ENCODE data around the gene LAPTM4A. TPM values are rescaled to one million over a fixed set of nuclear protein-coding genes. Genes with fewer than 3 reads are reported as not detected.

Gene LAPTM4A
- total RNA-seq, 1 donor from 2014 or later = 141 TPM

DNA sequence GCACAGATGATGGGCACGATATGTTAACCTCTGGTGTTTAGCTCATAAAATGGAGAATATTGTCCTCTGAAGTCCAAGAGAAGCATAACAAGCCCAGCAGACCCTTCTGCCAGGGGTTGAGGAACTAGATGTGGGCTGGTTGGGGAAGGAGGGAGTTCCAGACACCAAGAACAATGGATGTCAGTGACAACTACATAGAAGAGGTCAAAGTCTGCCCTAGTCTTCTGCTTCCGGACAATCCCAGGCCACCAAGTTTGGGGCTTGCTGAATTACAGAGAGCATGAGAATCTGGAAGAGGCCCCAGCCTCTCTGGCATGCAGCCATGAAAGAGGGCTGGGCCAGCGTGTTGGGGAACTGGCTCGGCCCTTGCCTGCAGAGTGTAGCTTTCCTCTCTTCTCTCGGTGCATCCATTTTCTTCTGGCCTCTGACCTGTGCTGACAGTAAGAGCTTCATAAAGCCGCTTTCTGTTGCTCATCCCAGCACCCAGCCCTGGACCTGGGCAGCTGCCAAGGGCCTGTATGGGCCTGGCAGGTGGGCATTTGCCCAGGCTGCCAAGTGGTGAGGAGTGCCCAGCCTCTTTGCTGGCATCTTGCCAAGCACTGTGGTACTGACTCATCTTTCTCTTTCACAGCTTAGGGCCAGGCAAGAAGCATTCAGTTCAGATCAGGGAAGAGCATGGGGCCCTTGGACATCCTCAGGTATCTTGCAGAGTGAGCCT lies 14.6 kb upstream of the LAPTM4A start:
- DNase-seq (ENCODE audit: low read depth) = peak; percentile 49
- Histone ChIP-seq H3K36me3 (ENCODE audit: control insufficient read depth, insufficient read depth, low read length) (no peaks in the 10 kb centered on the region), H3K4me3 (ENCODE audit: low read depth, low read length) (no peak overlapping the region), H3K27me3 (ENCODE audit: control insufficient read depth, insufficient read depth, low read length) (no peaks in the 10 kb centered on the region)
- no peak for TF ChIP-seq CTCF (IDR thresholded peaks at IDR 0.05; ENCODE audit: insufficient read depth, low read length, poor library complexity, severe bottlenecking)

GRCh38 chr2:20064841-20065240 lies 13.4 kb upstream of the LAPTM4A start:
- TF ChIP-seq CTCF (IDR thresholded peaks at IDR 0.05; ENCODE audit: insufficient read depth, low read length, poor library complexity, severe bottlenecking) = no peak
- no peak overlapping the region for H3K4me3 ChIP-seq (ENCODE audit: low read depth, low read length)
- H3K27me3 ChIP-seq (ENCODE audit: control insufficient read depth, insufficient read depth, low read length) = no peaks in the 10 kb centered on the region
- H3K36me3 ChIP-seq (ENCODE audit: control insufficient read depth, insufficient read depth, low read length) = no peaks in the 10 kb centered on the region
- DNase-seq (ENCODE audit: low read depth) = no peak

DNA sequence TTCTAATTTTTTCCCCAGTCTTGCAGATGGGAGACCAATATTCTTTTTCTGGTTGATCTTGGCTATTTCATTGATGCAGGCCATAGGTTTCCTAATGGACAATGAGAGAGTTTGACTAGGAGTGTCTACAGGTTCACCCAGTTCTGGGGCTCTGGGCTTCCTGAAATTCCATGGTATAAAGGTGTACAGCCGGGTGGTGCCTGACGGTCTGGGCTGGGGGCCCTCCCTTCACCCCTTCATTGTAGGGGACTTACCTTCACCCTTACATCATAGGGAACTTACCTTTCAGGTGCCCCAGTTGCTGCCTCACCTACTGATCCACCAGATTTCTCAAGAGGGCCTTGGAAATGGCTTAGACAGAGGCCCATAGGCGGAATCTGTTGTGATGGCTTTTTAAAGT lies 13.0 kb upstream of the LAPTM4A start:
- H3K36me3 ChIP-seq (ENCODE audit: control insufficient read depth, insufficient read depth, low read length) = no peaks in the 10 kb centered on the region
- DNase-seq (ENCODE audit: low read depth) = no peak
- no peak overlapping the region for H3K4me3 ChIP-seq (ENCODE audit: low read depth, low read length)
- TF ChIP-seq CTCF (IDR thresholded peaks at IDR 0.05; ENCODE audit: insufficient read depth, low read length, poor library complexity, severe bottlenecking) = no peak
- no peaks in the 10 kb centered on the region for H3K27me3 ChIP-seq (ENCODE audit: control insufficient read depth, insufficient read depth, low read length)

DNA sequence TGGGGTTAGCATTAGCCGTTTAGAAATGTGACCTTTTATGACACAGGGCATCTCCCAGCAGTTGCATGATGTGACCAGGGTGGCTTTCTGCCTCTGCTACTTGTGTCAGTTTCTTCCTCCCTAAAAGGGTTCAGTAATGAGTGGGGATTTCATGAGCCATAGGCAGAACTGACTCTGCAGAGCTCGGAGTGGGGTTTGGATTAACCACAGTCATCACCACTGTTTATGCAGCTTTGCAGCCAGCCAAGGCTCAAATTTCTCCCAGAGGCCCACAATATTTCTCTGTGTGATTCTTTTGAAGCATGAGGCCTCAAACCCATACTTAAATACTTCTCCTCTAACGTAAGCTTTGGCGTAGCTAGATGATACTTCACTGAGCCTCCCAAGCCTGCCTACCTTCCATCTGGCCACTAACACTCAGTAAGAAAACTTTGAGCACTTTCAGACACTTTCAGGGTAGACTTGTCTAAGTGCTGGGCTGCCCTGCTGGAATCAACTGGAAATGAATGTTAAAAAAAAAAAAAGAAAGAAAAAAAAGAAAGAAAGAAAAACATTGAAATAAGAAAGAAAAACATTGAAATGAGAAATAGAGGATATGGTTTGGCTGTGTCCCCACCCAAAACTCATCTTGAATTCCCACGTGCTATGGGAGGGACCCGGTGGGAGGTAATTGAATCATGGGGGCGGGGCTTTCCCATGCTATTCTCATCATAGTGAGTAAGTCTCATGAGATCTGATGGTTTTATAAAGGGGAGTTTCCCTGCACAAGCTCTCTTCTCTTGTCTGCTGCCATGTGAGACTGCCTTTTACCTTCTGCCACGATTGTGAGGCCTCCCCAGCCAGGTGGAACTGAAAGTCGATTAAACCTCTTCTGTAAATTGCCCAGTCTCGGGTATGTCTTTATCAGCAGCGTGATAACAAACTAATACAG lies 11.5 kb upstream of the LAPTM4A start:
- H3K4me3 ChIP-seq (ENCODE audit: low read depth, low read length) = no peak overlapping the region
- no peak for DNase-seq (ENCODE audit: low read depth)
- TF ChIP-seq CTCF (IDR thresholded peaks at IDR 0.05; ENCODE audit: insufficient read depth, low read length, poor library complexity, severe bottlenecking) = no peak
- H3K36me3 ChIP-seq (ENCODE audit: control insufficient read depth, insufficient read depth, low read length) = no peaks in the 10 kb centered on the region
- no peaks in the 10 kb centered on the region for H3K27me3 ChIP-seq (ENCODE audit: control insufficient read depth, insufficient read depth, low read length)

GRCh38 chr2:20061940-20062339 lies 10.5 kb upstream of the LAPTM4A start:
- Histone ChIP-seq H3K4me3 (ENCODE audit: low read depth, low read length) (no peak overlapping the region), H3K27me3 (ENCODE audit: control insufficient read depth, insufficient read depth, low read length) (no peaks in the 10 kb centered on the region), H3K36me3 (ENCODE audit: control insufficient read depth, insufficient read depth, low read length) (no peaks in the 10 kb centered on the region)
- no peak for DNase-seq (ENCODE audit: low read depth)
- no peak for TF ChIP-seq CTCF (IDR thresholded peaks at IDR 0.05; ENCODE audit: insufficient read depth, low read length, poor library complexity, severe bottlenecking)

Data from kidney epithelial cell (primary cell).